Esophagus squamous epithelium (tissue), 5 donors: ENCODE results near the gene PLXNB1. TPM values are rescaled to one million over a fixed set of nuclear protein-coding genes. Genes with fewer than 3 reads are reported as not detected.

ENCODE experiments used
- DNase-seq: peaks from one replicate; lab custom pipeline; 2025; lab: John Stamatoyannopoulos, UW
- H3K27ac ChIP-seq, 4 donors: fragments of 200-600 bp; sonication (generic); one replicate each; pipeline ENCODE4 v1.5.1; 2016 to 2019; ENCODE audit warnings: mild to moderate bottlenecking in 1 of 4
- H3K27me3 ChIP-seq, 4 donors: fragments of 200-600 bp; sonication (generic); 1 replicate in 3 of 4; 2 replicates in 1 of 4; pipeline versions ENCODE4 v1.5.1 to v1.6.0; 2017 to 2021; ENCODE audit warnings: antibody characterized with exemption in 1 of 4
- H3K36me3 ChIP-seq, 3 donors: fragments of 200-600 bp; sonication (generic); one replicate each; pipeline ENCODE4 v1.5.1; 2016 to 2019
- H3K4me1 ChIP-seq, 3 donors: fragments of 200-600 bp; sonication (generic); one replicate each; pipeline ENCODE4 v1.5.1; 2017 to 2019
- H3K4me3 ChIP-seq, 4 donors: fragments of 200-600 bp; sonication (generic); 1 replicate in 3 of 4; 2 replicates in 1 of 4; pipeline ENCODE4 v1.5.1; 2016 to 2019; ENCODE audit warnings: mild to moderate bottlenecking in 2 of 4, moderate library complexity in 1 of 4
- H3K9me3 ChIP-seq, 3 donors: fragments of 200-600 bp; sonication (generic); one replicate each; pipeline ENCODE4 v1.5.1; 2016 to 2019
- POLR2A ChIP-seq, 4 donors: fragments of 450-650 bp; IDR thresholded peaks; one replicate each; pipeline ENCODE4 v1.6.1; 2017; ENCODE audit warnings: antibody characterized with exemption in 4 of 4, mild to moderate bottlenecking in 4 of 4, moderate library complexity in 3 of 4
- WGBS, 2 donors: methylation state at CpG; one replicate each; pipeline ENCODE4 v1.1.5; 2018; 5-methylcytosine and 5-hydroxymethylcytosine counted together
- intact Hi-C: fragments of 100-400 bp; cut with DNase I; formaldehyde crosslinking; loops from one replicate; pipeline ENCODE4 v1.15.0; 2022
- total RNA-seq, 4 donors: library from RNA; depleted of rRNA; stranded (reverse); fragments of >200 nt; gene quantifications; one replicate each; pipeline ENCODE4 v1.1.0, GENCODE V29; 2016
- TF ChIP-seq, protein P1 (sequence below), 6 experiments: fragments of 450-650 bp in 4 of 6; fragments of 200-600 bp in 2 of 6; sonication (generic) in 2 of 6; IDR thresholded peaks; one replicate each; pipeline ENCODE4 v1.5.1; 2016 to 2019; ENCODE audit warnings: antibody characterized with exemption in 6 of 6, mild to moderate bottlenecking in 4 of 6, moderate library complexity in 4 of 6
- donor health status: DM: yes; HTN: yes; CAD: no.

PLXNB1 gene
- total RNA-seq, 4 donors from 2014 or later, result 57.7 to 215 (median 128) TPM

DNA sequence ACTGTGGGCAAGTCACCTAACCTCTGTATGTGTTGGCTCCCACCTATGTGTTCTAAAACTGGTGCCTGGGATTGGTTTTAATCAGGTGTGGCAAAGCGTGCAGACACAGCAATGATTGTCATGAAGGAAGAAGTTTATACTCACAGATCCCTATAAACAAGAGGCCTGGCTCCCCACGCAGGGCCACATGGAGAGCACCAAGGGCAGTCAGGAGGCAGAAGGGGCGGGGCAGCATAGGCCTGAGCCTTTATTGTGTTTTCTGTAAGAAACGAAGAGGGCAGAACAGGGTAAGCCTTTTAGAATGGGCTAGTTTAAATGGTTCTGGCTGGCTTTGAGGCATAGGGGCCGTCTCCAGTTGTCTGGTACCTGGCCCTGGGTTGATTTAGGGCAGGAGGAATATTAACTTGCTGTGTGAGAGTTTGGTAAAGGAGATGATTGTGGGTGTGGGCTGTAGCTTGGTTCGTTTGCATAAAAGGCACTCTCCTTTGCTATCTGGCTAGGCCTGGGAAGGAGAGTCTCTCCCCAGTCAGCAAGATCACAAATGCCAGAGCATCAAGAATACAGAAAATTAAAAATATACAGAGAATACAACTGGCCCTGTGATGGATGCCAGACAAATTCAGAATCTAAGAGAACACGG lies 60.1 kb downstream of the PLXNB1 start:
- no peak overlapping the region for H3K4me3 ChIP-seq
- no peak overlapping the region for H3K27ac ChIP-seq
- no peaks in the 10 kb centered on the region for H3K9me3 ChIP-seq
- H3K27me3 ChIP-seq, result no peaks in the 10 kb centered on the region
- WGBS, 2 donors, result 69 to 70% methylated on average over 7 of the region's 7 CpGs
- no peaks in the 10 kb centered on the region for H3K4me1 ChIP-seq
- TF ChIP-seq POLR2A (IDR thresholded peaks at IDR 0.05), result no peak
- TF ChIP-seq, protein P1, sequence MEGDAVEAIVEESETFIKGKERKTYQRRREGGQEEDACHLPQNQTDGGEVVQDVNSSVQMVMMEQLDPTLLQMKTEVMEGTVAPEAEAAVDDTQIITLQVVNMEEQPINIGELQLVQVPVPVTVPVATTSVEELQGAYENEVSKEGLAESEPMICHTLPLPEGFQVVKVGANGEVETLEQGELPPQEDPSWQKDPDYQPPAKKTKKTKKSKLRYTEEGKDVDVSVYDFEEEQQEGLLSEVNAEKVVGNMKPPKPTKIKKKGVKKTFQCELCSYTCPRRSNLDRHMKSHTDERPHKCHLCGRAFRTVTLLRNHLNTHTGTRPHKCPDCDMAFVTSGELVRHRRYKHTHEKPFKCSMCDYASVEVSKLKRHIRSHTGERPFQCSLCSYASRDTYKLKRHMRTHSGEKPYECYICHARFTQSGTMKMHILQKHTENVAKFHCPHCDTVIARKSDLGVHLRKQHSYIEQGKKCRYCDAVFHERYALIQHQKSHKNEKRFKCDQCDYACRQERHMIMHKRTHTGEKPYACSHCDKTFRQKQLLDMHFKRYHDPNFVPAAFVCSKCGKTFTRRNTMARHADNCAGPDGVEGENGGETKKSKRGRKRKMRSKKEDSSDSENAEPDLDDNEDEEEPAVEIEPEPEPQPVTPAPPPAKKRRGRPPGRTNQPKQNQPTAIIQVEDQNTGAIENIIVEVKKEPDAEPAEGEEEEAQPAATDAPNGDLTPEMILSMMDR (IDR thresholded peaks at IDR 0.05), result no peak
- no peak for DNase-seq
- intact Hi-C loops, result loop anchor here (10.0 kb wide), 1 partner anchor 85 kb away; no protein-coding TSS in a partner anchor
- no peaks in the 10 kb centered on the region for H3K36me3 ChIP-seq

DNA sequence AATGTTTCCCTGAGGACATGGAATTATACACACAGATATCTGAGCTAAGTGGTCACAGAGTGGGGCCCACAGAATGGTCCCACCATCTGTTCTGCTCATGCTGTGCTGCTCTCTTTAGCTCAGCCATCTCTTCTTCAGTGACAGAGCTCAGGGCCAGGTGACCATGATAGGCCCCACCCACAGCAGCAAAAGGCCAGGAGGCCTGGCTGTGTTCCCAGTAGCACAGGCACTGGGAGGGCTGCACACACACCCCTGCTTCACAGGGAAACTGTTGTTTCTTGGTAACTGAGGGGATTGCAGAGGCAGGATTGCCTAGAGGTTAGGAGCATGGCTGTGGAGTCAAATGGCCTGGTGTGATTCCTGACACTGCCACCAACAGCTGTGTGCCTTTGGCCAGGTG lies 62.7 kb downstream of the PLXNB1 start:
- H3K27ac ChIP-seq, result no peak overlapping the region
- no peak for TF ChIP-seq POLR2A (IDR thresholded peaks at IDR 0.05)
- TF ChIP-seq, protein P1 (IDR thresholded peaks at IDR 0.05), result no peak
- H3K4me1 ChIP-seq, result no peaks in the 10 kb centered on the region
- no peaks in the 10 kb centered on the region for H3K27me3 ChIP-seq
- no peaks in the 10 kb centered on the region for H3K9me3 ChIP-seq
- no peak overlapping the region for H3K4me3 ChIP-seq
- no peaks in the 10 kb centered on the region for H3K36me3 ChIP-seq
- intact Hi-C loops, result no loop called here
- DNase-seq, result no peak

GRCh38 chr3:48364840-48365239 lies 65.0 kb downstream of the PLXNB1 start:
- H3K27me3 ChIP-seq, result no peaks in the 10 kb centered on the region
- H3K9me3 ChIP-seq, result no peaks in the 10 kb centered on the region
- no peak for DNase-seq
- H3K4me1 ChIP-seq, result no peaks in the 10 kb centered on the region
- TF ChIP-seq, protein P1 (IDR thresholded peaks at IDR 0.05), result no peak
- TF ChIP-seq POLR2A (IDR thresholded peaks at IDR 0.05), result no peak
- H3K36me3 ChIP-seq, result no peaks in the 10 kb centered on the region
- intact Hi-C loops, result no loop called here
- no peak overlapping the region for H3K27ac ChIP-seq
- 57 to 62% methylated on average over 1 of the region's 1 CpG for WGBS, 2 donors
- no peak overlapping the region for H3K4me3 ChIP-seq

DNA sequence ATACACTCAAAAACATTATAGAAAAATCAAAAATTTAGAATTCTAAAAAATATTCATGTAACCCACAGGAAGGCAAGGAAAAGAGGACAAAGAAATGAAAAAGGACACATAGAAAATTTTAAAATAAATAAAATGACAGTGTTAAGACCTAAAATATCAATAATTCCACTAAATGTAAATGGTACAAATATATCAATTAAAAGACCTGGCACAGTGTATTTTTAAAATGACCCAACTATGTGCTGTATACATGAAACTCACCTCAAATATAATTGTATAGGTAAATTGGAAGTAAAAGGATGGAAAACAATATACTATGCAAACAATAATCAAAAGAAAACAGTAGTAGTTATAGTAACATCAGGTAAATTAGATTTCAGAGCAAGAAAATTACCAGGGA lies 68.0 kb downstream of the PLXNB1 start:
- H3K36me3 ChIP-seq, result no peaks in the 10 kb centered on the region
- no peaks in the 10 kb centered on the region for H3K4me1 ChIP-seq
- H3K4me3 ChIP-seq, result no peak overlapping the region
- intact Hi-C loops, result no loop called here
- no peaks in the 10 kb centered on the region for H3K9me3 ChIP-seq
- H3K27ac ChIP-seq, result no peak overlapping the region
- H3K27me3 ChIP-seq, result peaks cover 0 to 19% (median 0%) of the 10 kb centered on the region in 4 donors
- TF ChIP-seq POLR2A (IDR thresholded peaks at IDR 0.05), result no peak
- DNase-seq, result no peak

GRCh38 chr3:48356419-48356818 lies 73.5 kb downstream of the PLXNB1 start:
- Histone ChIP-seq H3K27me3 (peaks cover 0 to 32% (median 0%) of the 10 kb centered on the region in 4 donors), H3K9me3 (no peaks in the 10 kb centered on the region), H3K4me3 (no peak overlapping the region), H3K27ac (no peak overlapping the region), H3K36me3 (no peaks in the 10 kb centered on the region), H3K4me1 (peaks cover 0 to 11% (median 0%) of the 10 kb centered on the region in 3 donors)
- no peak for DNase-seq
- TF ChIP-seq, protein P1 (IDR thresholded peaks at IDR 0.05), result no peak
- TF ChIP-seq POLR2A (IDR thresholded peaks at IDR 0.05), result no peak
- 9 to 44% methylated on average over 1 of the region's 1 CpG for WGBS, 2 donors
- intact Hi-C loops, result no loop called here
